Testis (tissue), 2 donors: Measurements from ENCODE around the gene NCKAP5.

ENCODE experiments used
- POLR2A ChIP-seq: fragments of 450-650 bp; IDR thresholded peaks from one replicate; pipeline ENCODE4 v1.6.1; 2017; ENCODE audit warnings: antibody characterized with exemption, mild to moderate bottlenecking, moderate library complexity
- TF ChIP-seq, protein P1 (sequence below), 3 experiments: fragments of 450-650 bp in 2 of 3; fragments of 200-600 bp in 1 of 3; sonication (generic) in 1 of 3; IDR thresholded peaks; one replicate each; pipeline ENCODE4 v1.5.1; 2016 to 2019; ENCODE audit warnings: antibody characterized with exemption in 3 of 3, mild to moderate bottlenecking in 2 of 3, moderate library complexity in 1 of 3

DNA sequence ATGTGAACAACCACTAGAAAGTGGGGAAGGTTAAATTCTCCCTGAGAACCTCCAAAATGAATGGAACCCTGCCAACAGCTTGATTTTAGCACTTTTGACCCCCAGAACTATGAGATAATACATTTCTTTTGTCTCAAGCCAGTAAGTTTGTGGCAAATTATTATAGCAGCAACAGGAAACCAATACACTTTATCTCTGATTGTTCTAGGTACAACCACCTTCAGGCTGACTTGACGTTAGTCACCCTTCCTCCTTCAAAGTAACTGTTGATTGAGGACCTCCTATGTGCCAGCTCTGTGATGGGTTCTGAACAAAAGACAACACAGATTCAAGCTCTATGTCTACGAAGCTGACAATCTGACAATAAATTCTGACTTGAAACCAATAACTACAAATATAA is 318.9 kb downstream of the NCKAP5 start:
- TF ChIP-seq, protein P1, sequence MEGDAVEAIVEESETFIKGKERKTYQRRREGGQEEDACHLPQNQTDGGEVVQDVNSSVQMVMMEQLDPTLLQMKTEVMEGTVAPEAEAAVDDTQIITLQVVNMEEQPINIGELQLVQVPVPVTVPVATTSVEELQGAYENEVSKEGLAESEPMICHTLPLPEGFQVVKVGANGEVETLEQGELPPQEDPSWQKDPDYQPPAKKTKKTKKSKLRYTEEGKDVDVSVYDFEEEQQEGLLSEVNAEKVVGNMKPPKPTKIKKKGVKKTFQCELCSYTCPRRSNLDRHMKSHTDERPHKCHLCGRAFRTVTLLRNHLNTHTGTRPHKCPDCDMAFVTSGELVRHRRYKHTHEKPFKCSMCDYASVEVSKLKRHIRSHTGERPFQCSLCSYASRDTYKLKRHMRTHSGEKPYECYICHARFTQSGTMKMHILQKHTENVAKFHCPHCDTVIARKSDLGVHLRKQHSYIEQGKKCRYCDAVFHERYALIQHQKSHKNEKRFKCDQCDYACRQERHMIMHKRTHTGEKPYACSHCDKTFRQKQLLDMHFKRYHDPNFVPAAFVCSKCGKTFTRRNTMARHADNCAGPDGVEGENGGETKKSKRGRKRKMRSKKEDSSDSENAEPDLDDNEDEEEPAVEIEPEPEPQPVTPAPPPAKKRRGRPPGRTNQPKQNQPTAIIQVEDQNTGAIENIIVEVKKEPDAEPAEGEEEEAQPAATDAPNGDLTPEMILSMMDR (IDR thresholded peaks at IDR 0.05) = no peak
- no peak for TF ChIP-seq POLR2A
